CD4-positive, alpha-beta T cell treated with Interleukin-1 beta for 1 hour (primary cell): ENCODE results near the gene OSBPL5.

Experiments
- DNase-seq, 2 donors: peaks; one replicate each; pipeline ENCODE4 v3.0.0-alpha.2; 2020 to 2022

Gene OSBPL5

GRCh38 chr11:3162410-3163240 lies 2.5 kb downstream of the OSBPL5 start:
- DNase-seq = no peak

- DNase-seq = no peak
Measured at GRCh38 chr11:3161720-3162409, 3.2 kb downstream of the OSBPL5 start.

GRCh38 chr11:3161309-3161708 lies 3.8 kb downstream of the OSBPL5 start:
- no peak for DNase-seq

- no peak for DNase-seq
Measured at GRCh38 chr11:3160252-3161031, 4.7 kb downstream of the OSBPL5 start.

- DNase-seq = no peak
Measured at GRCh38 chr11:3159296-3160190, 5.6 kb downstream of the OSBPL5 start.

GRCh38 chr11:3158821-3159220 lies 6.3 kb downstream of the OSBPL5 start:
- DNase-seq = no peak

DNA sequence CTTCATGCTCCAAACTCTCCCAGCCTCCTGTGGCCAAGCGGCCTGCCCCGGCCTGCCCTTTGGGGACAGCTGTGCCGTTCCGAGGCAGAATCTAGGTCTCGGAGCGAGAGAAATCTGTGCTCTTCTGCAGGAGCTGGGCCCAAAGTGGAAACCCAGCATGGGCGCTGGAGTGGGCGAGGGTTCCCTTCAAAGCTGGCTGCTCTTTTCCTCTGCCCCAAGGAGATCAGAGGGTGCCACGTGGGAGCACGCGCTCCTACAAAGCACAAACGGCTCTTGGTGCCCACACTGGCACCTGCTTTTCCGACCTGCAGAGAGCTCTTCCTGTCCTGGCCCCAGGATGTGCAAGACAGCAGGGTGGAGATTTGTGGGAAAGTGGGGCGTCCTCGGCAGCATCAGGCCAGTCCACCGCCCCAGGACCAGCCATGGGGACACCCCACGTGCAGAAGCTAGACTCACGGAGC lies 6.9 kb downstream of the OSBPL5 start:
- DNase-seq = no peak

GRCh38 chr11:3157381-3158130 lies 7.6 kb downstream of the OSBPL5 start:
- DNase-seq = peak in 1 of 2 donors; percentile 26

DNA sequence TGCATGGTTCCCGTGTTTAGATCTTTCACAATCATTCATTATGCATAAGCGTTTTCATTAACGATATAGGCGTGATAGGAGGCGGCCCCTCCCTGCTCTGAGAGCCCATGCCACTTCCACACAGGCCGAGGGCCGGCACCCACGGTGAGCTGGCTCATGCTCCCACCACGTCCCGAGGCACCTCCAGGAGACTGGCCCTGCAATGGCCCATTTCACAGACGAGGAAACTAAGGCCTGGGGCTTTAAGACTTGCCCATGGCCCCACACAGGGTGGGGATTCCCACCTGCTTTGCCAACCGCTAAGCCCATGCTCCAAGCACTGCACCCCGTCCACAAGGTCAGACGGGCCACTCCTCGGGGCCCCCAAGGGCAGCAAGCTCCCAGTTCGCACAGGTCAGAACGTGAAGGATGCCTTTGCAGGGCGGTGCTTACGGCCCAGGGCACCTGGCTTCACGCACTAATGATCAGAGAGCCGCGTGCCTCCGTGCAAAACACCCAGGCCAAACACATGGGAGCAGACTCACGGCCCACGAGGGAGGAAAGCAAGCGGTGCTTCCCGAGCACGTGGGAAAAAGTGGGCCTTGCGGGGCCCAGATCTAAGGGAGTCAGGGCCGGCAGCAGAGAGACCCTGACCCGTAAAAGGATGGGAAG lies 8.3 kb downstream of the OSBPL5 start:
- DNase-seq = no peak

DNA sequence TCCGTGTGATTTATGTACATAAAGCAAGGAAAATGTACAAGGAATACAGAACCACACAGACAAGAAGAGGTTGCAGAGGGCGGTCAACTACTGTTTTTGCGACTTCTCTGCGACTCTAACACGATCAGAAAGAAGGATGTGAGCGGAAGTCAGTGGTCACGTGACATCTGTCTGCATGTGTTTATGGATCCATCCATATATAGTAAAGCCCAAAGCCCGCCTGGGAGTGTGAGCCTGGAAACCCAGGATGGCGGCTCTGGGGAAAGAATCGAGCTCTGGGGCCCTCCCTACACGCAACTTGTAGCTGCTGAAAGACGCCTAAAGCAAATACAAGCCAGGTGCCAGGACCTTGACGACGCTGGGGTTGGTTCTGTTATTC lies 8.8 kb downstream of the OSBPL5 start:
- DNase-seq = peak in 1 of 2 donors; percentile 22

GRCh38 chr11:3155691-3156258 lies 9.3 kb downstream of the OSBPL5 start:
- no peak for DNase-seq

DNA sequence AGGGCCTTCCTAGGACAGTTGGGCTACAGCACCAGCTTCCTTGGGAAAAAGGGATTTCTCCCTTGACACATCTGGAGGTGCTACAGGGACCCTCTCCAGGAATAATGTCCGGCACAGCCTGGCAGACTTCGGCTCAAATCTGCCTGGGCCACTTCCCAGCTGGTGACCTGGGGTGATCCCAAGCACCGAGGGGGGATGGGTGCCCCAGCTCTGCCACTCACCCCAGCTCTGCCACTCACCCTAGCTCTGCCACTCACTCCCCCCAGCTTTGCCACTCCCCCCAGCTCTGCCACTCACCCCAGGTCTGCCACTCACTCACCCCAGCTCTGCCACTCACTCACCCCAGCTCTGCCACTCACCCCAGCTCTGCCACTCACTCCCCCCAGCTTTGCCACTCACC lies 9.9 kb downstream of the OSBPL5 start:
- no peak for DNase-seq

GRCh38 chr11:3154001-3154599 lies 11.0 kb downstream of the OSBPL5 start:
- peak in 1 of 2 donors; percentile 63 for DNase-seq

GRCh38 chr11:3153291-3153861 lies 11.7 kb downstream of the OSBPL5 start:
- no peak for DNase-seq

DNA sequence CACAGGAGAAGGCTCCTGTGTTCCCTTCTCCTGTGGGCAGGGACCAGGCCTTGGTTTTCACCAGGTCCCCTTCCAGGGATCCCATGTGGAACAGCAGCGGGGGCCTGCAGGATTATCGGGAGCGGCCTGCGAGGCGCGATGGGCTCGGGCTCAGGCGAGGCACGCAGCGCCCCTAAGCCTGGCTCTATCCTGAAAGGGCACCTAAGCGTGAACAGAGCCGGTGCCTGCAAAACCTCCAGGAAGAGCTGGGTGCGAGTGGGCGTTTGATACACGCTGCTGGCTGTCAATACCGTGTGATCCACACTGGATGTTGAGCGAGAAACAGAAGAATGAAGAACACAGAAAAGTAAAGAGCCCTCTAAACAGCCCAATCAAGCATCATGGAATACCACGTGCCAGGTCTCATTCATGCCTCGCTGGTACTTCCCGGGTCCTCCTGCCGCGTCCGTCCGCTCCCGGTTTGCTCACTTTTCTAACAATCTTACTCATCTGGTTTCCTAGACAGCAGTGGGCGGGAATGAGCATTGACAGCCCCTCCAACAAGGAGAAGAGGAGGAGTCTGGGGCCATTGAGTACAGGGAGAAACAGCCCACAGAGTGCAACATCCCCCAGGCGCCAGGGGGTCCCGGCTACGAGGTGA lies 12.5 kb downstream of the OSBPL5 start:
- DNase-seq = no peak

- DNase-seq = no peak
Measured at GRCh38 chr11:3150726-3151125, 14.4 kb downstream of the OSBPL5 start.

- no peak for DNase-seq
Measured at GRCh38 chr11:3149852-3150188, 15.3 kb downstream of the OSBPL5 start.

GRCh38 chr11:3148990-3149851 lies 15.9 kb downstream of the OSBPL5 start:
- DNase-seq = no peak
